Activated CD8-positive, alpha-beta memory T cell treated with anti-CD3 and anti-CD28 coated beads, Interleukin-2, amount 50 U/mL, for 4 hours (primary cell): ENCODE results near the gene PSAP.

ENCODE experiments used
- DNase-seq: peaks from one replicate; pipeline ENCODE4 v3.0.0-alpha.2; 2020

Gene PSAP

DNA sequence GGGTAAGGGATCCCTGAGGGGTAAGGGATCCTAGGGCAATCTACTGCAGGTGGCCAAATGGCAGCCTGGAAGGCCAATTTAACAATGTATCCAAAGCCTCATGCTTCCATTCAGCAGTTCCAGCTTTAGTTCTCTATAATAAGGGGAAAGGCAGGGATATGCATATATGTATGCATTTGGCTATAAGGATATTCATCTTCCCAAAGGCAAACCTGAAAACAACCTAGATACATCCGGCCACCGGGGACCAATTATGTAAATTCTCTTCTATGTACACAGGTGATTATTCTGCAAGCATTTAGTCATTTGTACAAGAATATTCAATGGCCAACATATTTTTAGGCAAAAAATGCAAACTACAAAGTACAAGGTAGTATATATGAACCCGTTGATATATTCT is 26.7 kb downstream of the PSAP start:
- no peak for DNase-seq

DNA sequence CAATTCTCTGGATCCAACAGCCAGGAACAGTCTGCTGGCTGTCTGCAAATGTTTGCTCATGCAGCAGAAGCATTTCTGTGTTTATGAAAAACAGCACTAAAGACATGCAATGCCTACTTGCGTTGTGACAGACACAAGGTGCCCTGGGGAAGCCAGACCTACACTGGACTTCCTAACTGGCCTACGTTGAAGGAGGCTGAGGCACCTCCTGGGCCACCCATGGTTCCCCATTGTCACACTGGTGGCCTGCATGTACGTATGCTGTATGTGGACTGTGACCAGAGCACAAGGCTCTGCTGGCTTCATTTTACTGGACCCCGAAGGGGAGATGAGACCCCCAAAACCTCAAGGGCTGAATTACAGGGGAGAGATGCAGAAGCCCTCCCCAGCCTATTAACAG is 27.7 kb downstream of the PSAP start:
- no peak for DNase-seq

DNA sequence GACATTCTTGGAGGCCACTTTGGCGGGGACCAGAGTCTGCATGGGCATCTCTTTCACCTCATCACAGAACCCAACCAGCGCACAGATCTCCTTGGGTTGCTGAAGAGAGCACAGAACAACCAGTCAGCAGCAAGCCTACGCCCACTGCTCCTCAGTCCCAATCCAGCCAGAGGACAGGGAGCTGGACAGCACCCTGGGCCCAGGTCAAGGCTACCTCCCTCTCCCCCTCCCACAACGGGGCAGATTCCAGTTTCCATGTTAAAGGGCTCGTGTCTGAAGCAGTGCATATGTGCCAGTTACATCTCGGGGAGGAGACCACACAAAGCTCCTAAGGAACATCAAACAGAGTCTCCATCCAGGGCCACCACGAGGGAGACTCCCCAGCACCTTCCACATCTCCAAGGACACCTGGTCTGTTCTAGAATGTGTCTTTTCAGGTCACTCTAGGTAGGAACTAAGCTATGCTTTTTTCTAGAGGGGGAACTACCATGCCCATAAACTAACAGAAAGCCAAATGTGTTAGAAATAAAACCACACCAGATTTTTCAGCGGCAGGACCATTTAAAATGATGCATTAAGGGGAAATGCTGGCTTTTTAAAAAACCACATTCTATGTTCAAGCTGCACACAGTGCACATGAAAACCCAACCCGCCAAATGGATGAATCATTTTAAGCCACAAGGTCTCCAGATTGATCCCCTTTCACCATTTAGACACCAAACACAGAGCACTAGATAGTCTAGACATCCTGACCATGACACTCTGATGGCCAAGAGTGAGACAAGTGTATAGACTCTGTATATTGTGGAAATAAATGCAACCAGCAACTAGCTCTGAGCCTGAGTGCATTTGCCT is 28.9 kb downstream of the PSAP start:
- DNase-seq: no peak

DNA sequence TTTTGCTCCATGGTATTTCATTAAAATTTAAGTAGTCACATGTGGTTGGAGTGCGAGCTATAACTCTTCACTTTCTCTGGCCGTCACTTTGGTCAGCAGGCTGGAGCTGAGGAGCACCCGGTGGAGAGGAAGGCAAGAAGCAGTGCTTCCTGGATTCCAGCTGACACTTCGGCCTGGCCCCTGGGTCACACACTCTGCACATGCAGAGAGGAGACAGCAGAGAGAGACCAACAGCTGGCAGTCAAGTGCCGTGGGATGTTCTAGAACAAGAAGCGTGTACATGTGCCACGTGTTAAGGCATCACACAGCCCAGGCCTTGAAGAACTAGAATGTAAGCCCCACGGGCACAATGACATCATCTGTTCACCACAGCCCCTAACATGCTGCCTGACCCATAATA is 30.1 kb downstream of the PSAP start:
- DNase-seq: no peak

DNA sequence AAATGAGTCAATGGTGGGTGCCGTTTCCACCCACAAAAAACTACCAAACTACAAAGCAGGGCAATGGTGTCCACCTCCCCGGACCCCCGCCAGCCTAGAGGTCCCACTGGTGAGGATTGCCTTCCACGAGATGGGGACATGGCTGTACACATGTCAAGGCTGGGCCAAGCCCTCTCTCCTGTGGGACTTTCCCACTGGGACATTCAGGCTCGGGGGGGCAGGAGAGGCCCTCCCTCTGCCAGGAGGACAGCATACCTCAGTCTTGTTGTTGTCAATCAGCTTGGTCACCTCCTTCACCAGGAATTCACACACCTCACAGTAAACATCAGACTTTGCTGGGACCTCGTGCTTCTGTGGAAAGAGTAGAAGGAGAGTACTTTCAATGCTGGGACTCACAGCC is 31.1 kb downstream of the PSAP start:
- no peak for DNase-seq

DNA sequence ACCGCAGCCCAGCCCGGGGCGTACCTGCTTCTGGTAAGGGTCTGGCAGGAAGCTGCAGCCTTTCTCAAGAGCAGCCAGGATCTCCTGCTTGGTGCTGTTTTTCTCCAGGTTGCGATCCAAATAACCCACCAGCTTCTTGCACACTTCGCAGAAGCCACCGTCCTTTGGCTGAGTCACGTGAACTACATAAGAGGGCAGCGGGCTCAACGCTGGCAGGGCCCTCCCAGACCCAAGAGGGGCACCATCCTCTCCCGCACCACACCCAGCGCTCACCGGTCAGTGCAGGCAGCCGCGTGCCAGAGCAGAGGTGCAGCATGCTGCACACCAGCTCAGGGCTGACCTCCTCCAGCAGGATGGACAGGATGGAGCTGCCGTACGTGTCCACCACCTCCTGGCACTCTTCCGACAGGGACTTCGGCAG is 31.6 kb downstream of the PSAP start:
- no peak for DNase-seq

DNA sequence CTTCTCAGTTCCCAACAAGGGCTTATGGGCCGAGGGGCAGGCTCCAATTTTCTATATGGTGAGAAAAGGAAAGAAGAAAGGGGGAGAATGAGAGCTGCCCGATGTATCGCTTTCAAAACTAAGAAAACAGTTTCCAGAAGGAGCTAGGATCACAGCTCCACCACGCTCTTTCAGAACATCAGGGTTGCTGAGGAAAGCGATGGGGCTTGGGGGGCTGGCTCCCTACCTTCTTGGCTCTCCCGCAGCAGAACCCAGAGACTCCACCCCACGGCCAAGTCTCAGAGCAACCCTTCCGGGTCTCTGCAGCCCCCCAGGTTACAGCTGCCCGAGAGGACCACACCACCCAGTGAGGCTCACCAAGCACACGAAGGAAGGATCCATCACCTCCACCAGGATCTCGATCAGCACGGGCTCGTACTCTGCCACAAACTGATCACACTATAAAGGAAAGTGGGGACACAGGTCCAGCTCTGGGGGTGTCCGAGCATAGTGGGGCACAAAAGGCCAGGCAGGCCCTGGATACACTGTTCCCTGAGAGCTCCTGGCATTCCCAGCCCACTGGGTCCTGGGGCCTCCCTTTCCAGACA is 32.3 kb downstream of the PSAP start:
- no peak for DNase-seq

DNA sequence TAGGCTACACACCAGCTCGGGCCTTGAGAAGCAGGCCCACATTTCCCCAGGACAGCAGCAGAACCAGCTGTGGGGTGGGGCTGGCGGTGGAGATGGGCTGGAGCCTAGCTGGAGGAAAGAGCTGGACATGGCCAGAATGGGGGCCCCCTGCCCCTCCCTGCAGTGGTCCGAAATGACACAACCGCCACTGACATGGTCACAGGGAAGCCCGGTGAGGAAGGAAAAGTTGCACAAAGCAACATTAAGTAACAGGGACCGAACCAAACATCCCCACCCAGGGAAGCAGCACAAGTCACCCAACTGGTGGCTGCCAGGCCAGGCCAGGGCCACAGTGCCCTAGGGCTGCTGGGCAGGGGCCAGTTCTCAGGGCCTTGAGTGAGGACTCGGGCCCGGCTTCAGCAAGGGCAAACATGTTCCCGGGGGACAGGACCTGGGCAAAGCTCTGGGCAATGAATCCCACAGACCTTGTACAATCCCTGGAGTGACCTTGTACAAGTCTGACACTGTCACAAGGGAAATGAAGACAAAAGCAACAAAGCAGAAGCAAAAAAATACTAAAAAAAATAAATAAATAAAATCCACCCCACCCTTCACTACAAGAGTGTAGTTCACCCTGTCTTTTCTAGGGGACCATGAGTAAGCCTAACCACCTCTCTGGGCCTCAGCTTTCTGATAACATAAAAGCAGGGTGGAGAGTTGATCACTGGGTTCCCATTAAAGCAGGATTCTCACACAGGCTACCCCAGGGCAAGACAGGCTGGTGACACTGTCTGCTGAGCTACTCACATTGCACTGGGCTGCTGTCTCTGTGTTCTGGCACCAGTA is 33.0 kb downstream of the PSAP start:
- DNase-seq: no peak

DNA sequence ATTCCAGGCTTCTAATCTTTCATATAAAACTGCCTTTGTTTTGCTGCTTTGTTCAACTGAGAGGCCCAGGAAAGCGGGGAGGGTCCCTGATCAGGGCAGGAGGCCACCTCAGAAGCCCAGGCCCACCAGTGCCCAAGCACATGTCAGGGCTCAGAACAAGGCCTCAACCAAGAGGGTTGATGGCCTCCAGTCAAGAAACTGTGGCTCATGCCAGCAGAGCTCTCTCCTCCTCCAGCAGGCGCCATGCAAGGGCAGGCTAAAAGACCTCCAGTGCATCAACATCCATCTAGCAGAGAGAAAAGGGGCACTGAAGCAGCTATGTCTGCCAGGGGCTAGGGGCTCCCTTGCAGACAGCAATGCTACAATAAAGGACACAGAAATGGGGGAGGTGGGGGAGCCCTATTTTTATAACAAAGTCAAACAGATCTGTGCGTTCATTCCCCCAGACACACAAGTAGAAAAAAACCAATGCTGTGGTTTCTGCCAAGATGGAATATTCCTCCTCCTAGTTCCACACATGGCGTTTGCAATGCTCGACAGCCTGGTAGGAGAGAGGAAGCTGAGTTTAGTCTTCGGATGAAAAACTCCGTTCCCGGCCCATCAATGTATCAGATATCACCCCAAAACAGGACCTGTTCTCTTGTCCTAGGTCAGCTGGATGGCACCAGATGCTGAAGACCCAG is 34.0 kb downstream of the PSAP start:
- no peak for DNase-seq

DNA sequence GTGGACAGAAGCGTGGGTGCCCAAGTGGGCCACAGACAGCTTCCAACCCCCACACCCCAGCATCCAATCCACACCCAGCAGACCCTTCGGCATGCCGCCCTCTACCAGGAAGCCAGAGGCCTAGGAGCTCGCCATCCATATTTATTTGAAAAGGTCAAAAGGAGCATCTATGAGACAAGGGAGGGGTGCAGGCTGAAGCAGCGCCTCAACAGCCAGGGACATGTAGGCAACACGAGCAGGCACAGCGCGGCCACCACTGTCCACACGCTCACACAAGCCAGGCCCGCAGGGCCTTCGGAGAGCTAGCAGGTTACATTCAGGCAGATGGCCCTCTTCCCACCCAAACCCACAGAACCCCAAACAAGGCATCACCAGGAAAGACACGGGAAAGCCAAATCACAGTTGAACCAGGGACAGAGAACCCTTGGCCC is 34.6 kb downstream of the PSAP start:
- DNase-seq: no peak

DNA sequence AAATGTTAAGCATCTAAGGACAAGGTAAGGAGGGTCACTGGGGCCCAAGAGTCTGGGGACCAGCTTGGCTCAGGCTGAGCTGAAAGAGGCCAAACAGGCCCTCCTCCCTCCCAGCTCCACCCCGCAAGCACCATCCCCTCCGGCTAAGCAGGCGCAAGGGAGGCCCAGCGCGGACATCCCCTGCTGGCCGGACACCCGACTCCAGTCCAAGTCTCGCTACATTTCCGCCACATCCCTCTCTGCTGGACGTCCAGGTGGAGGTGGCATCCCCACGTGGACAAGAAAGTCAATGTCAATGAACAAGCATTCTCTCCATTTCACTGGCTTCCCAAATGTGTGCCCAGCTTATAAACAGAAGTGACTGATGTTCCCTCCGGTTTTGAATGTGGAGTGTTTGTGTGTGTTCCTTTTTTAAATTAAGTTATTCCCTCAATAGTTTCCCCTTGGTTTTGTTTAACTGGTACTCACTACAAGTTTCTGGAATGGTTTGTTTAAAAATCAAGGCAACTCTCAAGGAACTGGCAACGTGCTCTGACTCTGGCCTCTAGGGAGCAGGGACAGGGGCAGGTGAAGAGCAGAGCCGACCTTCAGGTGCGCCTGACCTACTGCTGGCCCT is 35.4 kb downstream of the PSAP start:
- no peak for DNase-seq

DNA sequence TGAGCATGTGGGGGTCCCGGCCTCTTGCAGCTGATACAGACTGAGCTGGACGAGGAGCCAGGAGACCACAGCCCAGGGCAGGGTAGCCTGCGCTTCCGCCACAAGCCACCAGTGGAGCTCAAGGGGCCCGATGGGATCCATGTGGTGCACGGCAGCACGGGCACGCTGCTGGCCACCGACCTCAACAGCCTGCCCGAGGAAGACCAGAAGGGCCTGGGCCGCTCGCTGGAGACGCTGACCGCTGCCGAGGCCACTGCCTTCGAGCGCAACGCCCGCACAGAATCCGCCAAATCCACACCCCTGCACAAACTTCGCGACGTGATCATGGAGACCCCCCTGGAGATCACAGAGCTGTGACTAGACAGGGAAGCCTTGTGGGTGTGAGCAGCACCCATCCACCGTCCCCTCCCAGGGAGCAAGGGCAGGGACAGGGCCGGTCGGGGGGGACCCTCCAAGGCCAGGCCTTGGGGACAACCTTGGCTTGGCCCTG is 36.1 kb downstream of the PSAP start:
- no peak for DNase-seq

DNA sequence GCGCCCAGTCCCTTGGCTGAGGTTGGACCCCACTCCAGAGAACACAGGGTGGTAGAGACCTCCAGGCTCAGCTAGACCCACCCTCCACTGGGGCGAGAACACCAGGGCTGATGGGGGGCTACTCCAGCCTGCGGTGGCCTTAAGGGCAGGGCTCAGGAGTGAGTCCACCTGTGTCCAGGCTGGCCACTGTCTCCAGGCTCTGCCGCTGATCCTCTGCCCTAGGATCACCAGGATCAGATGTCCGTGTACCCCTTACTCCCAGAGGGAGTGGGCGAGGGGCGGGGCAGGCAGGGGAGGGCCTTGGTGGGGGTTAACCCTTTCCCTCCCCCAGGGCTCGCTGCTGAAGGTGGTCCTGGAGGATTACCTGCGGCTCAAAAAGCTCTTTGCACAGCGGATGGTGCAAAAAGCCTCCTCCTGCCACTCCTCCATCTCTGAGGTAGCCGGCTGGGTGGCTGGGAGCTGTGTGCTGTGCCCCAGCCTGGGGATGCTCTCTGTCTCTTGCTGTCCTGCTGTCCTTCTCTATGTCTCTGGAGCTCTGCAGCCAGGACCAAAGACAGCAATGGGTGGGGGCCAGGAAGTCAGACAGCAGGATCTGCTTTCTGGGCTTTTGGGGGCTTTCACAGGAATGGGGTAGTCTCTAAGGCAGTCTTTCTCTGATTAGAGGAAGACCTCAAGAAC is 38.0 kb downstream of the PSAP start:
- DNase-seq: no peak

DNA sequence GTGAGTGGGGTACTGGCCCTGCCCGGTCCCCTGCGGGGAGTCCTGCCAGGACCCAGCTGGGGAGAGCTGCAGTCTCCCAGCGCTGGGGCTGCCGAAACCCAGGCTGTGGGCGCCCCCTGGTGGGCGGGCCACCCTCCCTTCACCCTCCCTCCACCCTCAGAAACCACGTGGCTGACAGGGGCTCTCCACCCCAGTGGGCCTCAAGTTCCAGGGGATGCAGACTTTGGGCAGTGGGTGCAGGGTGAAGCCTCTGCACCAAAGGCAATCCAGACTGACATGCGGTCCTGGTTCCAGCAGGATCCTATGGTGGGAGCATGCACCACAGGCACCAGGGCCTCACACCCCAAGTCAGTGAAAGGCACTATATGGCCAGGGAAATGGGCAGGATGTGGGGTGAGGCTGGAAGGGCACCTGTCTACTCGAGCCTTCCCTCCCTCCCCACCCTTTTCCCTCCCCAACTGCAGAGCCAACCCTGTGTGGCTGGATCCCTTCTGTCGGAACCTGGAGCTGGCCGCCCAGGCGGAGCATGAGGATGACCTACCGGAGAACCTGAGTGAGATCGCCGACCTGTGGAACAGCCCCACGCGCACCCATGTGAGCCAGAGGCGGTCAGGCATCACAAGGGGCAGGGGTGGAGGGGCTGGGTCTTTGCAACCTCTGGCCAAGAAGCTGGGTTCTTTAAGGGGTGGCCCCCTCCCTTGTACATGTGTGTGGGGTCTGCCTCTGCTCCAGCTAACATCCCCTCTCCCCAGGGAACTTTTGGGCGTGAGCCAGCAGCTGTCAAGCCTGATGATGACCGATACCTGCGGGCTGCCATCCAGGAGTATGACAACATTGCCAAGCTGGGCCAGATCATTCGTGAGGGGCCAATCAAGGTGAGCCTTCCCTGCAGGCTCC is 38.8 kb downstream of the PSAP start:
- peak; percentile 84 for DNase-seq

DNA sequence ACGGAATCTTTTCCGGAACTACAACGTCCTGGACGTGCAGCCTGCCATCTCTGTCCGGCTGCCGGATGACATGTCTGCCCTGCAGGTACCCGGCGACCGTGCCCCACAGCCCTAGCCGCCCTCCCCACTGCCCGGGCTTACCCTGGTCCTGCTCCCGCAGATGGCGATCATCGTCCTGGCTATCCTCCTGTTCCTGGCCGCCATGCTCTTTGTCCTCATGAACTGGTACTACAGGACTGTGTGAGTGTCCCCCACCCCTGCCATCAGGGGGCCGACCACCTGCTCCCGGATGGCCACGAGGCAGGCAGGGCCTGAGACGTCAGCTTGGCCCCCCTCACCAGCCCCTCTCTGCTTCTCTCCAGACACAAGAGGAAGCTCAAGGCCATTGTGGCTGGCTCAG is 39.7 kb downstream of the PSAP start:
- no peak for DNase-seq

DNA sequence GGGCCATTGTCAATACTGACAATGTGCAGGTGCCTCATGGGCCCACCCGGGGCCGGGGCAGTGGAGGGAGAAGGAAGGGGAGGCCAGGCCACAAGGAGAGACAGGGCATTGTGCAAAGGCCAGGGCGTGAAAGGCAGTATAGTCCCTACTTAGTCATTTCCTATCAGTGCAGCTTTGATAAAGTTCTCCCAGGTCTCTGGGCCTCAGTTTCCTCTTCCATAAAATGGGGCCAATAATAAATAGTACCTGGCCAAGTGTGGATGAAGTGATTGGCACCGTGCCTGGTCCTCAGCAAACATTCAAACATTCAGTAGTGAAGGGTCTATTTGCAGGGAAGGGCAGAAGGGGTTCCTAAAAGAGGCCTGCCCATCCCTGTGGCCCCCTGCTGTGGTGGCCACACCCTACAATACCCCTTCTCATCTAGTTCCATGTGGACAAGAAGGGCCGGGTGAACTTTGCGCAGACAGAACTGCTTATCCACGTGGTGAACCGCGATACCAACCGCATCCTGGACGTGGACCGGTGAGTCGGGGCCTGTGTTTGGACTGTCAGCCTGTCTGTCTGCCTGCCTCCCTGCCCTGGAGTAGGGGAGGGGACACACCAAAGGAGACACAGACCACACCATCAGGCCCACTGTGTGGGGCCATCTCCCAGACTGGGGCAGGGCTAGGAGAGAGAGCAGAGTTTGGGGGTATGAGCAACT is 40.9 kb downstream of the PSAP start:
- no peak for DNase-seq

DNA sequence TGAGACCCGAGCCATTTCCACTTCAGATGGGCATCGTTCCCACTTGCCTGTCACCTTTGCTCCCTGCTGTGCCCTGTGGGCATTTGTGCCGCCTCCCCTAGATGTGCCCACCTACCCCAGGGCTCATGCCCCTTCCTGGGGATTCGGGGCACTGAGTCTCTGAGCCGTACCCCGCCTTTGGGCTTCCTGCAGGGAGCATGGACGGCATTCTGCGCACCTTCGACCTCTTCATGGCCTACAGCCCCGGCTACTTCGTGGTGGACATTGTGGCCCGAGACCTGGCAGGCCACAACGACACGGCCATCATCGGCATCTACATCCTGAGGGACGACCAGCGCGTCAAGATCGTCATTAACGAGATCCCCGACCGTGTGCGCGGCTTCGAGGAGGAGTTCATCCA is 41.4 kb downstream of the PSAP start:
- no peak for DNase-seq

DNA sequence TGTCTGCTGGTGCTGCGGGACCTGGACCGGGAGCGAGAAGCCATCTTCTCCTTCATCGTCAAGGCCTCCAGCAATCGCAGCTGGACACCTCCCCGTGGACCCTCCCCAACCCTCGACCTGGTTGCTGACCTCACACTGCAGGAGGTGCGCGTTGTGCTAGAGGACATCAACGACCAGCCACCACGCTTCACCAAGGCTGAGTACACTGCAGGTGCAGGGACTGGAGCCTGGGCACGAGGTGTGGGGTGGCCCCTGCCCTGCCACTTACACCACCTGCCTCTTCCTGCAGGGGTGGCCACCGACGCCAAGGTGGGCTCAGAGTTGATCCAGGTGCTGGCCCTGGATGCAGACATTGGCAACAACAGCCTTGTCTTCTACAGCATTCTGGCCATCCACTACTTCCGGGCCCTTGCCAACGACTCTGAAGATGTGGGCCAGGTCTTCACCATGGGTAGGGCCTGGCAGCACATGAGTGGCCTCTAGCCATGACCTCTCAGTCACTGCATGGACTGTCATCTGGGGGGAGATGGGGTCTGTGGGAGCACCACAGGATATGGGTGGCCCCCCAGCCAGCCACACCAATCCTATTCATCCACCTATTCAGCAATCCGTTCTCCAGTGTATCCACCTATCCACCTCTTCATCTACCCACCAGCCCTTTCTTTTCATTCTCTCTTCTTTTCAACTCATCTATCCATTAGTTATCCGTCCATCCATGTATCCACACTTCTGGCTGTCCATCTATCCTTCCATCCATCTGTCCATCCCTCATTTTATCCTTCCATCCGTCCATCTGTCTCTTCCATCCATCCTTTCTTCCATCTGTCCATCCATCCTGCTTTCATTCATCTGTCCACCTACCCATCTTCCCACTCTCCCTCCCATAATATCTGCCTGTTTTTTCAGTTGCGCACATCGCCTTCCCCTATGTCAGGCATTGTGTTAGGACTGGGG is 43.2 kb downstream of the PSAP start:
- no peak for DNase-seq
